AG08396 (cell line): ENCODE results near the gene PLBD1.

Source experiments
- DNase-seq: peaks from one replicate; pipeline ENCODE4 v3.0.0; 2012; ENCODE audit warnings: low spot score, mixed read lengths

The PLBD1 gene

GRCh38 chr12:14505626-14506596, 61.8 kb downstream of the PLBD1 start:
- DNase-seq: no peak

- DNase-seq: no peak
Observed at GRCh38 chr12:14495326-14495725, 72.4 kb downstream of the PLBD1 start.

- DNase-seq: no peak
Observed at GRCh38 chr12:14482886-14483285, 84.8 kb downstream of the PLBD1 start.

- no peak for DNase-seq
Observed at GRCh38 chr12:14482361-14482760, 85.3 kb downstream of the PLBD1 start.

- no peak for DNase-seq
Observed at GRCh38 chr12:14481201-14481600, 86.5 kb downstream of the PLBD1 start.

- no peak for DNase-seq
Observed at GRCh38 chr12:14479004-14479403, 88.7 kb downstream of the PLBD1 start.

GRCh38 chr12:14473707-14474287, 93.9 kb downstream of the PLBD1 start:
- no peak for DNase-seq

GRCh38 chr12:14471497-14471896, 96.2 kb downstream of the PLBD1 start:
- DNase-seq: no peak

- DNase-seq: no peak
Observed at GRCh38 chr12:14460212-14460841, 107.4 kb downstream of the PLBD1 start.

GRCh38 chr12:14454098-14454907, 113.4 kb downstream of the PLBD1 start:
- peak; percentile 20 for DNase-seq
